NAMALWA (cell line): ENCODE measurements around the gene OPCML.

Experiments used
- DNase-seq: peaks from one replicate; pipeline ENCODE4 v3.0.0-alpha.2; 2015; ENCODE audit warnings: low spot score

OPCML gene

GRCh38 chr11:132719684-132720083 is 812.6 kb downstream of the OPCML start:
- no peak for DNase-seq

GRCh38 chr11:132718711-132719671 is 813.3 kb downstream of the OPCML start:
- no peak for DNase-seq

- DNase-seq, result no peak
Measured at GRCh38 chr11:132717824-132718223, 814.5 kb downstream of the OPCML start.

- DNase-seq, result no peak
Measured at GRCh38 chr11:132716037-132716436, 816.3 kb downstream of the OPCML start.

GRCh38 chr11:132714859-132715440 is 817.4 kb downstream of the OPCML start:
- DNase-seq, result no peak

GRCh38 chr11:132712466-132712865 is 819.8 kb downstream of the OPCML start:
- DNase-seq, result no peak

GRCh38 chr11:132704781-132705375 is 827.4 kb downstream of the OPCML start:
- no peak for DNase-seq

- DNase-seq, result no peak
Measured at GRCh38 chr11:132692891-132693290, 839.4 kb downstream of the OPCML start.

GRCh38 chr11:132691848-132692550 is 840.3 kb downstream of the OPCML start:
- DNase-seq, result no peak

- DNase-seq, result no peak
Measured at GRCh38 chr11:132686886-132687285, 845.4 kb downstream of the OPCML start.

GRCh38 chr11:132685174-132685611 is 847.1 kb downstream of the OPCML start:
- DNase-seq, result no peak

GRCh38 chr11:132683602-132684001 is 848.7 kb downstream of the OPCML start:
- no peak for DNase-seq

- DNase-seq, result no peak
Measured at GRCh38 chr11:132681971-132682370, 850.3 kb downstream of the OPCML start.

- DNase-seq, result no peak
Measured at GRCh38 chr11:132680584-132680983, 851.7 kb downstream of the OPCML start.

GRCh38 chr11:132674151-132674550 is 858.1 kb downstream of the OPCML start:
- no peak for DNase-seq

GRCh38 chr11:132671851-132672370 is 860.4 kb downstream of the OPCML start:
- no peak for DNase-seq

- no peak for DNase-seq
Measured at GRCh38 chr11:132670921-132671675, 861.2 kb downstream of the OPCML start.

- DNase-seq, result no peak
Measured at GRCh38 chr11:132669949-132670348, 862.4 kb downstream of the OPCML start.

- DNase-seq, result no peak
Measured at GRCh38 chr11:132665205-132665604, 867.1 kb downstream of the OPCML start.

GRCh38 chr11:132658696-132659095 is 873.6 kb downstream of the OPCML start:
- DNase-seq, result no peak

- DNase-seq, result no peak
Measured at GRCh38 chr11:132658004-132658403, 874.3 kb downstream of the OPCML start.
